DOHH2 (cell line): ENCODE data around the gene ATP5PB.

Experiments
- EZH2phosphoT487 ChIP-seq: fragments of 200-600 bp; sonication (generic); IDR thresholded peaks from 2 replicates; pipeline ENCODE4 v1.6.1; 2017; ENCODE audit warnings: borderline replicate concordance, mild to moderate bottlenecking, antibody characterized with exemption, low read length, moderate library complexity, mixed read lengths
- TF ChIP-seq, protein P1 (sequence below): fragments of 200-600 bp; sonication (generic); IDR thresholded peaks from one replicate; pipeline ENCODE4 v1.5.1; 2014; ENCODE audit warnings: antibody characterized with exemption, mild to moderate bottlenecking, low read depth, low read length; ENCODE audit not compliant: poor library complexity, severe bottlenecking

DNA sequence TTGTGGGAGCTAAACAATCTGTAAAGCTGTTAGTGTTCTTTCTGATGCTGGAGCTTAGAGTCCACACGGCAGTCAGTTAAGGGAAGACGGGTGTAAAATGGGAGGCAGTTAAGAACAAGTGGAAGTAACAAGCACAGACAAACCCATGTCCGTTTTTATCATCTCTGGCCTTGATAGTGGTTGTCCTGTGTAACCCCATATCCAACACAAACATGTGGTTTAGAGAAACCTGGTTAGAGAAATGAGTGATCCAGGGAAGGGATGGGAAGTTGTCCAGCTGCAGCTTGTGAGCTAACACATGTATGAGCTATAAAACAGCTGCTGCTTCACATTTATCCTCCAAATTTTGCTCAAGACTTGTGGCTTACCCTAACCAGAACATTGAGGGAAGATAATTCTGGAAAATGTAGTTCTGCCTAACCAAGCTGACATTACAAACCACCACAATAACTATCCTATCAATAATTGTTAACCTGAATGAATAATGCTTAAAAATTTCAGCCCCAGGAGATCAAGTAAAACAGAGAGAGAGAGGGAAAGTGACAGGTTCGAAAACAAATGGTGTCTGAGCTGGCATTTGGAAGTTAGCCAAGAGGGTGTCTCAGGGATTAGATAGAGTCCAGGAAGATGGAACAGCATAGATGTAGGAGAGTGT is 13.9 kb downstream of the ATP5PB start:
- TF ChIP-seq, protein P1, sequence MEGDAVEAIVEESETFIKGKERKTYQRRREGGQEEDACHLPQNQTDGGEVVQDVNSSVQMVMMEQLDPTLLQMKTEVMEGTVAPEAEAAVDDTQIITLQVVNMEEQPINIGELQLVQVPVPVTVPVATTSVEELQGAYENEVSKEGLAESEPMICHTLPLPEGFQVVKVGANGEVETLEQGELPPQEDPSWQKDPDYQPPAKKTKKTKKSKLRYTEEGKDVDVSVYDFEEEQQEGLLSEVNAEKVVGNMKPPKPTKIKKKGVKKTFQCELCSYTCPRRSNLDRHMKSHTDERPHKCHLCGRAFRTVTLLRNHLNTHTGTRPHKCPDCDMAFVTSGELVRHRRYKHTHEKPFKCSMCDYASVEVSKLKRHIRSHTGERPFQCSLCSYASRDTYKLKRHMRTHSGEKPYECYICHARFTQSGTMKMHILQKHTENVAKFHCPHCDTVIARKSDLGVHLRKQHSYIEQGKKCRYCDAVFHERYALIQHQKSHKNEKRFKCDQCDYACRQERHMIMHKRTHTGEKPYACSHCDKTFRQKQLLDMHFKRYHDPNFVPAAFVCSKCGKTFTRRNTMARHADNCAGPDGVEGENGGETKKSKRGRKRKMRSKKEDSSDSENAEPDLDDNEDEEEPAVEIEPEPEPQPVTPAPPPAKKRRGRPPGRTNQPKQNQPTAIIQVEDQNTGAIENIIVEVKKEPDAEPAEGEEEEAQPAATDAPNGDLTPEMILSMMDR, result no peak
- no peak for TF ChIP-seq EZH2phosphoT487
